DMS114 treated with DMSO at 0.1 percent for 48 hours (cell line): ENCODE results near the gene TRAPPC2.
A peak's percentile ranks its signal among the peaks of the same experiment; 100 is the strongest.

Experiments used
- DNase-seq: peaks from one replicate; lab custom pipeline; 2025; ENCODE audit not compliant: unreplicated experiment; lab: John Stamatoyannopoulos, UW

The TRAPPC2 gene

DNA sequence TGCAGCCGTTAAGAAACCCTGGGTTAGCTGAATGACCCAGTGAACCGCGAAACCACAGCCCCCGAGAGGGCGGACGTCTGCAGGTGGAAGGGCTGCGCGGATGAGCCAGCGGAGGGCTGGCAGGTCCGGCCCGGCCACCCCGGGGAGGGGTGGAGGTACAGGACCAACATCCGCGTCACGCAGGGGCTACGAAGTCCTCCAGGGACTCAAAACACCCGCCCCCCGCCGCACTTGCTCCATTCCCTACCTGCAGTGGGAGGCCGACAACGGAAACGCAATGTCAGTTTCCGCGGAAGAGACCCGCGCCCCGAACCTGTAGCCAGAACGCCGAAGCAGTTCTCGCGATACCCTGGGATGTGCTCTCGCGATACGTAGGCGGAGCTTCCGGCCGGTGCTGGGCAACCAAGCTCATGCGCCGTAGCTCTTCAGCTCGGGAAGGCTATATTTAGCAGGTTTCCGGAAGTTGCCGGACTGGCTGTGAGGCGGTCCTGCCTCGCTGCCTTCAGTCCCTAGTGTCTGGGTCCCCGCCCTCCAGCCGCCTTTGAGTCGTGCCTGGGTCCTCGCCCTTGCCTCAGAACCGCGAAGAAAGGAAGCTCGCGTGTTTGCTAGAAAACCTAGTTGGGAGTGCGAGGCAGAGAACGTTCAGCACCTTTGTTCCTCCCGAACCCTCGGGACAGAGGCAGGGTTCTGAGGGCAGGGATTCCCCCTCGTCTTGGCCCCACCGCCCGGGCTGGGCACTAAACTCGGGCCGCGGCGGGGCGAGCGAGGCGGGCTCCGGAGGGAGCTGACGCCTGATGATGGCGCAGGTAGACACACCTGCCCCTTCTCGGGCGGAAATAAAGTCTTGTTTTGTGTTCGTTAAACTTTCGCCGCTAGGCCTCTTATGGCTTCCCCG is at the start of gene TRAPPC2, which contains the start of gene OFD1:
Gene TRAPPC2, minus strand, starts transcription at position 343 of the 895 bp plus-strand sequence. CDS start 14,657 bp downstream, outside the sequence.
Gene OFD1, plus strand, starts transcription at position 471 of the 895 bp plus-strand sequence. Its CDS starts 324 bp downstream, at position 795.
- DNase-seq, result peak; percentile 81

DNA sequence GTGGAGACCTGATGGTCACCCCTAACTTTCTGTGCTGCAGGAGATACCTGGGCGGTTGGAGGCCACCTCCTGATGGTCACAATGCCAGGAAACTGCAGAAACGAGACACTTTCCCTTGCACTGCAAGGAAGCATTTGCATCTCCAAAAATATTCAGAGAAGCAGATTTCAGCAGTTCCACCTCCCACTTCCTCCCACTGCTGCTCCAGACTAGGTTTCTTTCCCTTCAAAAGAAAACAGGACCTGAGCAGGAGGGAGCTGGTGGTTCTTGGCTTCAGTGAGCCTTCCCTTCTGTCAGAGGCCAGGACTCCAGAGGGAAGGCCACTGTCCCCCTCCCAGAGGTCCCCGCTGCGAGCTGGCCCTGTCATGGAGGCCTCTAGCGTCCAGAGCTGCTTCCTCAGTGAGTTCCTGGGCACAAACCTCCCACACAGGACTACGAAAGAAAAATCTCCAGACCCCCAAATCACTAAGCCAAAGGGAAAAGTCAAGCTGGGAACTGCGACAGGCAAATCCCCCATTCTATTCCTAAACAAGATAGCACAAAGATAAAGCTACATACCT is 46.5 kb upstream of the TRAPPC2 start:
- no peak for DNase-seq

DNA sequence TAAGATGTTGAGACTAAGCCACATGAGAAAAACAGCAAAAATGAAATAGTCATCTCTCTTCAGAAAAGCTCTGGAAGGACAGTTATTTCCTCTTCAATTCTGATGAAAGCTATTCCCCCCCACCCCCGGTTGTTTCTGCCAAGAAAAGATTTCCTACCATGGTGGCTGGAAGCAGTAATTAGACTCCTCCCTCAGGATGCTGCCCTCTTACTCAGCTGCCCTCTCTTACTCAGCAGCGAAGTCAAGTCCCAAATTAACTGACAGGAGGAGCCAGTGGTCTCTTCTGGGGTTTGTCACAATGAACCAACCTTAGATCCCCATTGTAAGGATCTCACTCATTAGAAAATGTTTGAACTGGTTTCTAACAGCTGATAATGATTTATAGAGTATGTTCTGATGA is 44.5 kb upstream of the TRAPPC2 start:
- no peak for DNase-seq

DNA sequence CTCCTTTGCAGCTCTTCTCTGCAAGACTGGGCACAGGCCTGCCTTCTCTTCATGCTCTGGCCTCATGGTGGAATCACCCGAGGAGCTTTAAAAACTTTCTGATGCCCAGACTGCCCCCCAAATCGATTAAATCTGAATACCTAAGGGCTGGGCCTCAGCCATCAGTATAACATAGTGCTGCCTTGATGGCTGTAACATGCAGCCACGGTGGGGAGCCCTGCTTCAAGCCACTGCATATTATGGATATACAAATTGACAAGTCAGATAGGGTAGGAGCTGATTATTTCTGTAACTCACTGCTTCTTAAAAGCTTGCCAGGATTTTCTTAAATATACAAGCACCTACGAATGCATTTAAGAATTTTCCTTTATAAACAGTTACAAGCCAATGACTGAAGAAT is 42.0 kb upstream of the TRAPPC2 start:
- no peak for DNase-seq

DNA sequence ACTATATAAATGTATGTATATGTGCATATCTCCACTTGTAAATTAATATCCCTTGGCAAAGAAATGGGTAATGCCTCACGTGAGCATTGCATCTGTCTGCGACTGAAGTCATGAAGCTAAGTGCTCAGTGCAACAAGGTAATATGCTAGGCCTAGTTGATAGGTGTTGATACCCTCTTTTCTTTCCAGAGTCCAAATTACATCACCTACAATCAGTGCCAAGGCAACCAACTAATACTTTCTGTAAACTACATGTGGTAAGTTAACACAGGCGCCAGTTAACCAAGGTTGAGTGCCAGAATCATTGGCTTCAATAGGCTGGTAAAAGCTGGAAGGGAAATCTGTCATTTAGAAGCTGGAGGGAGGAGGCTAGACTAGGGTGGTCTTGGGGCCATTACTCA is 41.4 kb upstream of the TRAPPC2 start:
- DNase-seq, result no peak

DNA sequence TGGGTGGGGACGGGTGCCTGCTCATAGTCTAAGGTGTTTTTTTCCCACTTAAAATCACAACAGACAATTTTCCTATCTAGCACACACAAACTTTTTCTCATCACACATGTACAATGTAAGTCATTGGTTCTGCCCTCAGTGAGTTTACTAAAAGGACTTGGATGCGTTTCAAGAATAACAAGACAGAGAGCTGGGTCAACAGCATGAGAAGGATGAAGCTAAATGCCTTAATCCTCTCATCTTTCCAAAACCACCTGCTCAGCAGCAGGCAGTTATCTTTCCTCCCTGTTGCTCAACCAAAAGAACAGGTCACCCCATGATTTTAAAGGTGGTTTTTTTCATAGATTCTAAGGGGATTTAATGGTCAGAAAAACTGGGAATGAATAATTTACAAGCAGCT is 40.3 kb upstream of the TRAPPC2 start:
- DNase-seq, result no peak

DNA sequence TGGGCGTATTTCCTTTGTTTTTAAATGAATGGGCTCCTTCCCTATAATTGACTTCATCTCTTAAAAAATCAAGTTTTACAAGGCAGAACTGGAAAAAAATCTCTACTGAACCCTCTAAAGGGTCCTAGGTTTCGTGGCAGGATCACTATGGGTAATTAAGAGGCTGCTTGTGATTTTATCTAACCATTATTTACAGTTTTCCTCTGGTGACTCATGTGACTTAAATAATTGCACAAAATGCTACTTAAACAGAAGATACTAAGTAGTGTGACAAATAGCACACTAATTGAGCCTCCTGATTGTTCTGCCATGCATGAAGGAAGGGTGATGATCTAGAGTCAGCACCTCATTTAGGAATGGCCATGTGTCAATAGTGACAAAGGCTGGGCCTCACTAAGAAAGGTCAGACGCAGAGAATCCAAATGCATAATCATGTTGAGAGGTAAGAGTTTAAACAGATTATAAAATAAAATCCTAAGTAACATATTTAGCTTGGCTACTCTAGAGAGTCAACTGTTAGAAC is 35.7 kb upstream of the TRAPPC2 start:
- no peak for DNase-seq

DNA sequence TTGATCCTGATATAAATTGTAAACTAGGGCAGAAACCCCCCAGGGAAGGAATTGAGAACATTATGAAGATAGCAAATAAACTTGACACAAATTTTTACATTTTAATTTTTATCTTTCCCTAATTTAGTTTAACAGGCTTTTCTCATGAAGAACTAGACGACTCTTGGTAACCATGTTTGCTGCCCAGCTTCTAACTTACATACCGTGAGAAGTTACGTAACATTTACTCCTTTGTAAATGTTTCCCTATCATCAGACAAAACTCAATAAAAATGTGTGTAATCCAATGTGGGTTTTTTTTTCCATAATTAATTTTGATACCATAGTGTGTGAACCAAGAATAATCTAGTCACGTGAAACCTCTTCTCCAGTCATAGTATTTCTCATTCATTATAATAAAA is 34.5 kb upstream of the TRAPPC2 start:
- DNase-seq, result no peak

DNA sequence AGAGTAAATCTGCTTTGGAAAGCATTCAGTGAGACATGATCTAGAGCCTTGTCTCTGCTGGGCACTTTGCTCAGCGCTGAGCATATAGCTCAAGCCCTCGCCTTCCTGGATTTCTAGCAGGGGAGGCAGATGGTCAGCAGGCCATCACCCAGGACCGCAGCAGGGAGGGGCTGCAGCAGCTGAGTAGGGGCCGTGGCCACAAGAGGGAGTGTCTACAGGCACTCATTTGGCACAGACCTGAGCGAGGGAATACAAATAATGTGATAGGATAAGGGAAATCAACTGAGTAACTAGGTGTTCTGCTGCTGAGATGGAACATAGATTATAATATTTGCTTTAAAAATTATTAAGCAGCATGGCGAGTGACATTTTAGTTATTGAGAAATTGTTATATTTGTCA is 30.3 kb upstream of the TRAPPC2 start:
- peak; percentile 1 for DNase-seq

DNA sequence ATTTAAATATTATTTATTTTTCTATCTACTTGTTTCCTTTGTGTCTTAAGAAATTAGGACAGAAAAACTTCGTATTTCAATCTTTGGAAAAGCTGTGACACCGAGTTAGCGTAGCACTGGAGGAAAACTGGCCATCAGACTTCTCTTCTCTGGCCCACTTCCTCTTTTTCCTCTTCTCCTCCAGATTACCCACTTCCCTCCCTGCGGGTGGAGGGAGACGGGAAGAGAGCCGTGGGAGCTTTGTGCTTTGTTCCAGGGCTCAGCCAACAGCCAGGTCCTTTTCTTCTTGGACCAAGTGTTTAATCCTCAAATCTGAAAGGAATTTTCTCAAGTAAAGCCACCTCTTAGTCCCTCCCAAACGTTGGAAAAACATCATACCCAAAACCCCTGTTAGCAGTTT is 29.9 kb upstream of the TRAPPC2 start:
- no peak for DNase-seq

DNA sequence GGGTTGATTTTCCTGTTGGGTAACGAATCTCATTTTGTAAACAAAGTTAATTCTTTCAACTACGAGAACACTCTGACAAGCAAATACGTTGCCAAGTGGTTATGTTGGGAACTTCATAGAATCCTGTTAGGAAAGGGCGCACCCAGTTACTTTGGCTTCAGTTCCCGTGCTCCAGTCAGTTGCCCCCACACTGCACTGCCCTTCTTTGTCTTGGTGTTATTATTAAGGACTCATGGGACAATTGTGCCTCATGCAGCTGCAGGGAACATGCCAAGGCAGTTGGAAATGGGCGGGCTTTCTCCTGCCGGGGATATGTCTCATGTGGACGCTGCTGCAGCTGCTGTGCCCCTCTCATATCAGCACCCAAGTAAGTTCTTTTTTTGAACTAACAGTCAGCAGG is 29.1 kb upstream of the TRAPPC2 start:
- DNase-seq, result no peak

DNA sequence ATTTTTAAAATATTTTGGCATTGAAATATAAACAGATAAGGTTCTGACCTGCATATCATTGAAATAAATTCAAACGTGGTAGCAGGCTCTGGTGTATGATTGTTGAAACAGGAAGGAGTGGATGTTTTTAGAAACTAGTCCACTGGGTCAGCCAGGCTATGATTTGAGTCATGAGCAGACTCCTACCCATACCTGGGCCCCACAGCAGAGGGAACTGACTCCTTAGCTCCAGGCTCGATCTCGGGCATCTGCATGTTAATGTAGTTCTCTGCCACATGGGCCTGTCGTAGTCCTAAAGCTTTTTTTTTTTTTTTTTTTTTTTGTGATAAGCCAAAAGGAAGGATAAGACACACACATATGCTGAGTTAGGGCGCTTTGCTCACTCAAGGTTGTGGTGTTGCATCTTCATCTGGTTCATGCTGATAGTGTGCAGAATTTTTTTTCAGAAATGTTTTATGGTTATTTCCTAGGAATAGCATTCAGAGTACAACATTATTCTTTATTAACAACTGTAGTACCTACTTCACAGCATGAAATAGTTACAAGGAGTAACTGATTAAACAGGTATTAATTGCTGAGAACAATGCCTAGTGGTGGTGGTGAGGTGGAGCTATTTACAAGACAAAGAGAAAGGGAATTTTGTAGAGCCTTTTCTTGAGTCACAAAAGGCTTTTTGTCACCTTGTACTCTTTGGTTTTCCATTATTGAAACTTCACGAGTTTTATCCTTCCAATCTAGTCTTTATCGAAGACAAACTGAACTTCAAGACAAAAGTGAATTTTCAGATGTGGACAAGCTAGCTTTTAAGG is 27.4 kb upstream of the TRAPPC2 start:
- DNase-seq, result no peak

DNA sequence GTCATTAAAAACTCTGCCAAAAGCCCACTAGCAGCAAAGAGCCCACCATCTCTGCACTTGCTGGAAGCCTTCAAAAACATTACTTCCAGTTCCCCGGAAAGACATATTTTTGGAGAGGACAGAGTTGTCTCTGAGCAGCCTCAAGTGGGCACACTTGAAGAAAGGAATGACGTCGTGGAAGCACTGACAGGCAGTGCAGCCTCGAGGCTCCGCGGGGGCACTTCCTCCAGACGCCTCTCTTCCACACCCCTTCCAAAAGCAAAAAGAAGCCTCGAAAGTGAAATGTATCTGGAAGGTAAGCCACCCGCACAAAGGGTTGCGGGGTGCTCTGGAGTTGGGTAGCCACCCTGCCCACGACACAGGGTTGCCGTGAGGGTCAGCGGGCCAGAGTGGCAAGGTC is 26.0 kb upstream of the TRAPPC2 start:
- no peak for DNase-seq

DNA sequence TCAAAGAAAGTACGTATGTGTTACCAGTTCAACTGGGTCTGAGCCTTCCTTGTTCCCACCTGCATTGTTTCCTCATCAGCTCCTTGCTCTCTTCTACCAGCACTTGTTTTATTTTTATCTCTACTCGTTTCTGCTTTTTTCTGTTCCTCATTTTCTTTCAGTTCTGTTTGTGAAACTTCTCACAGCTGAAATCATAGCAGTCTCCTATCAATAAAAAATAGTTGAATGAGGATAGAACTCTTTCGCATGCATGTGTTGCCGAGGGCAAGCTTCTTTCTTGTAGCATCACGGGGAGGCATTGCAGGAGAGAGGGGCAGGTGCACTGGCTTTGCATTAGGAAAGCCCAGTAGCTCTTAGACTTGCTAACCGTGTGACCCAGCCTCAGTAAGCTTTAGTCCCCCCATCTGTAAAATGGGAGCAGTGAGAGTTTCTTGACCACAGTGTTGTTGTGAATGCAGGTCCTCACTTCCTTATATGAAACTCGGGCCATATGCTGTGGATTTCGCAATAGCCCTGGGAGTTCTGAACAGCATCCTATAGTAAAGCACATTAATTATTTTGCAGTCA is 24.8 kb upstream of the TRAPPC2 start:
- no peak for DNase-seq

DNA sequence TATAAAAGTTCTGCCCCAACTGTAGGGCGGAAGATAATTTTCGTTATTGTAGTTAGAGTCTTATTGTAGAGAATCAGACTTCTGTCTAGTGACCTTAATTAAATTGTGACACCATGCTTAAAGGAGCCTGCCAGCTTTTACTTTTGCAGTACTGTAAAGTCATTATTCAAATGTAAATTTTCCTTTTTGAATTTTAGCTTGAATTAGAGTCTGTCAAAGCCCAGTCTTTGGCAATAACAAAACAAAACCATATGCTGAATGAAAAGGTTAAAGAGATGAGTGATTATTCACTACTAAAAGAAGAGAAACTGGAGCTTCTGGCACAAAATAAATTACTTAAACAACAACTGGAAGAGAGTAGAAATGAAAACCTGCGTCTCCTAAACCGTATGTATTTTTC is 22.0 kb upstream of the TRAPPC2 start:
- DNase-seq, result no peak

DNA sequence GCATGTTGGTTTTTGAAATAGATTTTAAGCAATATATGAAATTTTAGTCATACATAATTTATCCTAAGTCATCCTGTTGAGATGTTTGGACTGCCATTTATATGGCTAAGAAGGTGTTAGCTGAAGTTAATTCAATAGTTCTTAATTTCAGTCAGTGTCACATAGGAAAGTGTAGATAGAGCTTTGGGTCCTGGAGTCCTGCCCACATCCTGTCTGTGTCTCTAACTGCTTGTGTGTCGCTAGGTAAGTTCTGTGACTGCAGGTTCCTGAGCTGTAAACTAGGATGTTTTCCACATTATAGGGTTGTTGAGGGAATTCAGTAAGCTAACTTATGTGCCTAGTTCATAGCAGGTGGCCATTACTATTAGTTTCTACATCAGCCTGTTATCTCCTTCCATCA is 20.8 kb upstream of the TRAPPC2 start:
- DNase-seq, result no peak

DNA sequence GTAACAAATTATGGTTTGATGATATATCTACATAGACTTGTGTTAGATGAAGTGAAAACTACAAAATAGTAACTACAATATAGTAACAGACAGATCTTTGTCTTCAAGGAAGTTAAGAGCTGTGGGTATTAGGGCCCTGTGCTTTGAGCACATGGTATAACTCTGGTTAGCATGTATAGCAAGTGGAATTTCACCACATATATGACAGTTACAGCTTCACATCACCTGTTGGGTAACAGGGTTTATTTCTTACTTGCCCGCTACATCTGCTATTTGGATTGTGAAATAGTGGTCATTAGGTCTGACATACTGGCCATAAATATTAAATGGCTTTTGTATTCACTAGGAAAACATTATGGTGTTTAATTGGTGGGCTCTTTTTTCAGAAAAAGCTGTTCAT is 20.3 kb upstream of the TRAPPC2 start:
- no peak for DNase-seq

DNA sequence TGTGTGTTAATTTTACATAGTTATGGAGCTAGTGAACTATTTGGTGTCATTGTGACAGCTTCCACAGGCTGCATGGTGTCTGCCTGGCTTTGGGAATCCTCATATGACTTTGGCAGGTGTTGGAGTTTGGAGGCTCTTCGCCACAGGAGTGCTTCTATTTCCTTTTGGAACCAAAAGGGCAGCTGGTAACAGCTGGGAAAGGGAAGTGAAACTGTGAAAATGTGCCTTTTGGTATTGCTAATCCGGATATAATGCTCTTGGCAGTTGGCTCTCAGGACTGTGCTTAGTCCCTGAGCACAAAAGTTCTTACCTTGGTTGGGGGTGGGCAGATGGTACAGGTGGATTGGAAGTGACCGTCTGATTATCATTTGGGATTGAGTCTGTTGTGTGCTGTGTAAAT is 18.2 kb upstream of the TRAPPC2 start:
- DNase-seq, result no peak

DNA sequence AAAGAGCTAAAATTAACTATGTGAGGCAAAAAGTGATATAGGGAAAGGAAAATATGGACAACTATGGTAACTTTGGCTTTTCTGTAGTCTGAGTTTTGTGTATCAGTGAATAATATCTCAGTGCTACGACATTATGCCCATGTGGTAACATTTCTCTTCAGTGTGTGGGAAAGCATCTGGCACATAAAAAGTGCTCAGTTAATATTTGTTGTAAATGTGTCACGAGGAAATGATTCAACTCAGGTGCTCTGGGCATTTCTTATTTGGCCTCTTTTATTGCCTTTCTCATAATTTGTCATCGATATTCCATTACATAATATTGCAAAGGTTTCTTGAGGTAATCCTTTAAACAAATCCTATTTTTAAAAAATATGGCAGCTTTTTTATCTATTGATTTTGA is 17.7 kb upstream of the TRAPPC2 start:
- DNase-seq, result no peak

DNA sequence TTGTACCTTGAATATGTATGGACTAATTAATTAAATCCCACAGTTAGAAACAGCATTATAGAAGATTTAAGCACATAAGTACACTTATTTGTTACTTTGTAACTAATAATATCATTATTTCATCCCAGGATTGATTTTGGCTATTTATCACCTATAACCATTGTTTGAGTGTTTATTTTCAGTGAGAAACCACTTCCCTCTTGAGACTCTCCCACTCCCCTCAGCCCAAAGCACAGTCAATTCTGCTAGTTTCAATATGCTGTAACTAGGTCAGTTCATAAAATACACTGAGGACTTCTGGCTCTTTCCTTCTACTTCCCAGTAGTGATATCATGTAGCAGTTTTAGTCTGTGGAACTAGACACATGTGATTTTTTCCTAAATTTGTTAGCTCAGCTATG is 16.4 kb upstream of the TRAPPC2 start:
- DNase-seq, result no peak

DNA sequence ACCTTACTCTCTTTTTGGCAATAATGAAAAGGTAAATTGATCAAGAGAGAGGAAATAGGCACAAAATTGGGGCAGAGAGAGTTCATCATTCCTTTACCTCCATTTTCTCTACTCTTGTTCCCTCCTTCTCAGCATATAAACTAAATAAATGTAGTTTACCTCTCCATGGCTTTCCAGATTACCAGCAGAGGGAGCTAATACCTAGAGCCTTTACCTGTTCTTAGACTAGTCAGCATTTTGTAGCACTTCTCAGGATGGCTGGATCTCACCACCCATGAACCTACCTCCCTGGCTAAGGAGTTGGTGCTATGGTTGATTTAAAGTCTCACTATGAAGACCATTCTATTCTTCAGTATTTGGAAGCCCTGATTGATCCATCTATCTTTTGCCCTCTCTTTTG is 15.8 kb upstream of the TRAPPC2 start:
- peak; percentile 2 for DNase-seq
